PC-9 (cell line): Measurements from ENCODE around the gene FATE1. TPM values are rescaled to one million over a fixed set of nuclear protein-coding genes. Genes with fewer than 3 reads are reported as not detected.

ENCODE experiments used
- BruUV-seq: library from RNA; stranded (reverse); fragments of 400-500 nt; replicated peaks from 2 replicates; lab custom pipeline; 2021; lab: Mats Ljungman, UMichigan
- CTCF ChIA-PET: fragments of 300-600 bp; sonication (Branson Sonifier 250); formaldehyde crosslinking; loops from one replicate; lab custom pipeline; 2022; ENCODE audit warnings: antibody characterized with exemption; lab: Charles Lee
- POLR2A ChIA-PET: fragments of 300-600 bp; sonication (Branson Sonifier 250); formaldehyde crosslinking; loops from one replicate; lab custom pipeline; 2022; ENCODE audit warnings: antibody characterized with exemption; ENCODE audit not compliant: unreplicated experiment; lab: Charles Lee
- DNase-seq, 2 experiments: peaks; one replicate each; pipeline versions ENCODE4 v3.0.0 to v3.0.0-alpha.2; 2015 to 2022; ENCODE audit warnings: mixed read lengths in 1 of 2
- H2AFZ ChIP-seq: fragments of 200-600 bp; sonication (generic); 2 replicates; pipeline ENCODE4 v1.8.1; 2017; ENCODE audit warnings: antibody characterized with exemption
- H3F3A ChIP-seq: fragments of 200-600 bp; sonication (generic); 2 replicates; pipeline ENCODE4 v1.8.1; 2017; ENCODE audit warnings: antibody characterized with exemption, mild to moderate bottlenecking, low read depth; ENCODE audit not compliant: insufficient read depth
- H3K27ac ChIP-seq: fragments of 200-600 bp; sonication (generic); 2 replicates; pipeline ENCODE4 v1.6.1; 2016; ENCODE audit warnings: mixed run types
- H3K27me3 ChIP-seq: fragments of 200-600 bp; sonication (generic); 2 replicates; pipeline ENCODE4 v1.6.1; 2016; ENCODE audit warnings: low read depth, mixed run types; ENCODE audit not compliant: insufficient read depth
- H3K36me3 ChIP-seq: fragments of 200-600 bp; sonication (generic); 2 replicates; pipeline ENCODE4 v1.6.1; 2016; ENCODE audit warnings: low read depth, mixed run types
- H3K4me1 ChIP-seq: fragments of 200-600 bp; sonication (generic); replicated peaks from 2 replicates; pipeline ENCODE4 v1.6.1; 2016; ENCODE audit warnings: mixed run types; ENCODE audit not compliant: insufficient read depth
- H3K4me2 ChIP-seq: fragments of 200-600 bp; sonication (generic); 2 replicates; pipeline ENCODE4 v1.6.1; 2017; ENCODE audit warnings: mixed run types
- H3K4me3 ChIP-seq: fragments of 200-600 bp; sonication (generic); 2 replicates; pipeline ENCODE4 v1.6.1; 2016; ENCODE audit warnings: mixed run types
- H3K79me2 ChIP-seq: fragments of 200-600 bp; sonication (generic); 2 replicates; pipeline ENCODE4 v1.6.1; 2017; ENCODE audit warnings: low read depth, mixed run types
- H3K9me2 ChIP-seq: fragments of 200-600 bp; sonication (generic); 2 replicates; pipeline ENCODE4 v1.8.1; 2017; ENCODE audit warnings: mild to moderate bottlenecking; ENCODE audit not compliant: insufficient read depth
- H3K9me3 ChIP-seq: fragments of 200-600 bp; sonication (generic); 2 replicates; pipeline ENCODE4 v1.8.1; 2016; ENCODE audit warnings: low read depth; ENCODE audit not compliant: insufficient read depth
- H4K20me1 ChIP-seq: fragments of 200-600 bp; sonication (generic); 2 replicates; pipeline ENCODE4 v1.8.1; 2017; ENCODE audit not compliant: insufficient read depth
- EZH2 ChIP-seq: fragments of 200-600 bp; sonication (generic); IDR thresholded peaks from 2 replicates; pipeline ENCODE4 v1.8.0; 2017; ENCODE audit warnings: antibody characterized with exemption, low read depth
- intact Hi-C: fragments of 100-400 bp; cut with micrococcal nuclease; formaldehyde crosslinking; loops from one replicate; pipeline ENCODE4 v1.10.0; 2022; ENCODE audit not compliant: unreplicated experiment
- total RNA-seq: library from RNA; stranded (reverse); gene quantifications from 2 replicates; pipeline ENCODE4 v1.2.3, GENCODE V29; 2021
- TF ChIP-seq, protein P1 (sequence below): fragments of 200-600 bp; sonication (generic); conservative IDR thresholded peaks from 2 replicates; pipeline ENCODE4 v1.6.1; 2017; ENCODE audit warnings: mixed run types, antibody characterized with exemption, mild to moderate bottlenecking, moderate library complexity

FATE1 gene
- total RNA-seq, 1 experiment from 2014 or later: not detected

DNA sequence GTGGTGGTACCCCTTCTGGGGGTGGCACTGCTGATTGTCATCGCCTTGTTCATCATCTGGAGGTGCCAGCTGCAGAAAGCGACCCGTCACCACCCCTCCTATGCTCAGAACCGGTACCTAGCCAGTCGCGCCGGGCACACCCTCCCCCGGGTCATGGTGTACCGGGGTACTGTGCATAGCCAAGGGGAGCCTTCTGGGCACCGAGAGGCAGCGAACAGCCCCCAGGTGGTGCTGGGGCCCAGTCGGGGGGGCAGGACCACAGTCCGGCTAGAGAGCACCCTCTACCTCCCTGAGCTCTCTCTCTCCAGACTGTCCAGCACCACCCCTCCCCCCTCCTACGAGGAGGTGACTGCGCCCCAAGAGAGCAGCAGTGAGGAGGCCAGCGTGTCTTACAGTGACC, 15.3 kb upstream of the FATE1 start:
- no TSS peak for BruUV-seq
- no peak for TF ChIP-seq EZH2
- TF ChIP-seq, protein P1, sequence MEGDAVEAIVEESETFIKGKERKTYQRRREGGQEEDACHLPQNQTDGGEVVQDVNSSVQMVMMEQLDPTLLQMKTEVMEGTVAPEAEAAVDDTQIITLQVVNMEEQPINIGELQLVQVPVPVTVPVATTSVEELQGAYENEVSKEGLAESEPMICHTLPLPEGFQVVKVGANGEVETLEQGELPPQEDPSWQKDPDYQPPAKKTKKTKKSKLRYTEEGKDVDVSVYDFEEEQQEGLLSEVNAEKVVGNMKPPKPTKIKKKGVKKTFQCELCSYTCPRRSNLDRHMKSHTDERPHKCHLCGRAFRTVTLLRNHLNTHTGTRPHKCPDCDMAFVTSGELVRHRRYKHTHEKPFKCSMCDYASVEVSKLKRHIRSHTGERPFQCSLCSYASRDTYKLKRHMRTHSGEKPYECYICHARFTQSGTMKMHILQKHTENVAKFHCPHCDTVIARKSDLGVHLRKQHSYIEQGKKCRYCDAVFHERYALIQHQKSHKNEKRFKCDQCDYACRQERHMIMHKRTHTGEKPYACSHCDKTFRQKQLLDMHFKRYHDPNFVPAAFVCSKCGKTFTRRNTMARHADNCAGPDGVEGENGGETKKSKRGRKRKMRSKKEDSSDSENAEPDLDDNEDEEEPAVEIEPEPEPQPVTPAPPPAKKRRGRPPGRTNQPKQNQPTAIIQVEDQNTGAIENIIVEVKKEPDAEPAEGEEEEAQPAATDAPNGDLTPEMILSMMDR: no peak
- H2AFZ ChIP-seq: no peak overlapping the region

DNA sequence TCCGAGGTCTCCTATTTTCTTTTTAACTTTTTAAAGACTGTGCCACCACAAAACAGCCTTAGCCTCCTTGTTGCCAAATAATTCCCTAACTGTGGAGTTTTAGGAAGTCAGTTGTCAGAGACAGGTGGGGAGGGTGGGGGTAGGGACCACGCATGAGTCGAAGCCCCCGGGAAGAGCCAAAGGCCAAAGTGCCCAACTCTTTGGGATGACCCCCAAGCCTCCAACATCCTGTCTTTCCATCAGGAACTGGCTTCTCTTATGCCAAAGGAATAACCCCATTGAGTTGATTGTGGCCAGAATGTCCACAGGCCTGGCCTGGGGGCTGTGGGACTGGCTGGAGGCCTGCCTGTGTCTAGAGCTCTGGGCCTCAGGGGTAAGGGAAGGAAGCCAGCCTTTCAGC, 14.8 kb upstream of the FATE1 start:
- BruUV-seq: no TSS peak
- H4K20me1 ChIP-seq: no peaks in the 10 kb centered on the region
- ChIA-PET POLR2A (no interaction called here), CTCF (no interaction called here)
- no peak overlapping the region for H3K27ac ChIP-seq
- H3K9me2 ChIP-seq: no peaks in the 10 kb centered on the region
- DNase-seq: no peak
- intact Hi-C loops: no loop called here
- no peak overlapping the region for H3K4me3 ChIP-seq
- no peaks in the 10 kb centered on the region for H3F3A ChIP-seq
- H3K4me2 ChIP-seq: no peak overlapping the region
- no peak overlapping the region for H2AFZ ChIP-seq
- no peaks in the 10 kb centered on the region for H3K36me3 ChIP-seq
- H3K27me3 ChIP-seq: peaks cover 92% of the 10 kb centered on the region
- no peaks in the 10 kb centered on the region for H3K9me3 ChIP-seq
- H3K79me2 ChIP-seq: no peaks in the 10 kb centered on the region
- no peak for TF ChIP-seq EZH2
- TF ChIP-seq, protein P1: no peak
- no peaks in the 10 kb centered on the region for H3K4me1 ChIP-seq

More for the DNA sequence above, 15.3 kb upstream of the FATE1 start:
- Histone ChIP-seq H4K20me1 (no peaks in the 10 kb centered on the region), H3K36me3 (no peaks in the 10 kb centered on the region), H3F3A (no peaks in the 10 kb centered on the region), H3K4me3 (no peak overlapping the region), H3K9me2 (no peaks in the 10 kb centered on the region), H3K27ac (no peak overlapping the region), H3K9me3 (no peaks in the 10 kb centered on the region), H3K27me3 (peaks cover 87% of the 10 kb centered on the region), H3K4me2 (no peak overlapping the region), H3K4me1 (no peaks in the 10 kb centered on the region), H3K79me2 (no peaks in the 10 kb centered on the region)
- intact Hi-C loops: no loop called here
- CTCF ChIA-PET: no interaction called here
- no peak for DNase-seq
- POLR2A ChIA-PET: no interaction called here

DNA sequence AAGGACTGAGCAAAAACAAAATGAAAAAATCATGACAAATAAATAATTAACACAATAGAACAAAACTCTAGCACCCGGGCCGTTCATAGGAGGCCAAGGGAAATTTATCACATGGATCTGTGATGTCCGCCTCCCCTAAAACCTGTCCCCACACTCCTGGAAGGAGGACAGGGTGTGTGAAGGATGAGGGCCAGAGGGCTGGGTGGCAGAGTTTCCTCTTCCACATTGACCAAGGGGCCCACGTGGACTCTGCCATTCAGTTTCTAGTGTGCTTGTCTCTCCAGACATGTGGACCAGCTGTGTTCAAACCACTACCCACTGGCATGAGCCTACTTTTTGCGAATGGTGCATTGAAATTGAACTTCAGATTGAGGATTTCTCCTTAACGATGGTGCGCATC, 14.3 kb upstream of the FATE1 start:
- Histone ChIP-seq H3K9me3 (no peaks in the 10 kb centered on the region), H3K27me3 (peaks cover 92% of the 10 kb centered on the region), H3K4me1 (no peaks in the 10 kb centered on the region), H3K9me2 (no peaks in the 10 kb centered on the region), H3K79me2 (no peaks in the 10 kb centered on the region), H3K36me3 (no peaks in the 10 kb centered on the region), H3K4me3 (no peak overlapping the region), H3K27ac (no peak overlapping the region), H4K20me1 (no peaks in the 10 kb centered on the region), H3F3A (no peaks in the 10 kb centered on the region), H3K4me2 (no peak overlapping the region), H2AFZ (no peak overlapping the region)
- DNase-seq: no peak
- intact Hi-C loops: no loop called here
- POLR2A ChIA-PET: no interaction called here
- CTCF ChIA-PET: no interaction called here
- BruUV-seq: no TSS peak
- TF ChIP-seq, protein P1: no peak
- TF ChIP-seq EZH2: no peak
